Coronary artery (tissue), 2 donors: ENCODE data around the gene SMIM45.

ENCODE experiments used
- DNase-seq: peaks from one replicate; pipeline ENCODE4 v3.0.0-alpha.2; 2017; ENCODE audit warnings: low spot score
- H3K27ac ChIP-seq, 2 donors: fragments of 200-600 bp; sonication (generic); one replicate each; pipeline ENCODE4 v1.5.1; 2016 to 2019
- H3K4me3 ChIP-seq: fragments of 200-600 bp; sonication (generic); 2 replicates; pipeline ENCODE4 v1.5.1; 2016; ENCODE audit warnings: mild to moderate bottlenecking, moderate library complexity
- CTCF ChIP-seq: fragments of 200-600 bp; sonication (generic); IDR thresholded peaks from one replicate; pipeline ENCODE4 v1.5.1; 2019; ENCODE audit warnings: antibody characterized with exemption

The SMIM45 gene

GRCh38 chr22:41949297-41949965, 2.5 kb upstream of the SMIM45 start:
- TF ChIP-seq CTCF, result no peak
- no peak for DNase-seq
- H3K4me3 ChIP-seq, result no peak overlapping the region
- H3K27ac ChIP-seq, result no peak overlapping the region

GRCh38 chr22:41952713-41953112, 763 bp downstream of the SMIM45 start:
- Histone ChIP-seq H3K27ac (no peak overlapping the region), H3K4me3 (no peak overlapping the region)
- no peak for TF ChIP-seq CTCF
- DNase-seq, result no peak

- no peak for TF ChIP-seq CTCF
- peak overlapping the region; percentile 60 for H3K4me3 ChIP-seq
- H3K27ac ChIP-seq, result no peak overlapping the region
- no peak for DNase-seq
Observed at GRCh38 chr22:41957941-41958556, 6.1 kb downstream of the SMIM45 start.

GRCh38 chr22:41963453-41964111, 11.6 kb downstream of the SMIM45 start:
- H3K4me3 ChIP-seq, result no peak overlapping the region
- no peak for TF ChIP-seq CTCF
- DNase-seq, result no peak
- H3K27ac ChIP-seq, result no peak overlapping the region

GRCh38 chr22:41964112-41964491, 12.2 kb downstream of the SMIM45 start:
- no peak overlapping the region for H3K4me3 ChIP-seq
- H3K27ac ChIP-seq, result no peak overlapping the region
- no peak for TF ChIP-seq CTCF
- DNase-seq, result no peak

GRCh38 chr22:41966225-41966606, 14.3 kb downstream of the SMIM45 start:
- no peak overlapping the region for H3K4me3 ChIP-seq
- no peak overlapping the region for H3K27ac ChIP-seq

More at GRCh38 chr22:41966225-41966606, 14.3 kb downstream of the SMIM45 start:
- no peak for DNase-seq
- no peak for TF ChIP-seq CTCF
